H1 (cell line): ENCODE results near the gene SH3BGRL.

Source experiments
- EZH2 ChIP-seq: fragments of 200-600 bp; sonication (generic); IDR thresholded peaks from 2 replicates; pipeline ENCODE4 v1.7.1; 2012; ENCODE audit warnings: low read depth, mild to moderate bottlenecking, moderate library complexity, low read length, inconsistent platforms; ENCODE audit not compliant: severe bottlenecking
- POLR2AphosphoS5 ChIP-seq: IDR thresholded peaks from 2 replicates; pipeline ENCODE4 v1.6.1; 2011; ENCODE audit warnings: low read depth, low read length
- RBBP5 ChIP-seq: IDR thresholded peaks from 2 replicates; pipeline ENCODE4 v1.7.1; 2012; ENCODE audit warnings: low read depth, mild to moderate bottlenecking, inconsistent platforms, low read length, moderate library complexity, borderline replicate concordance
- RXRA ChIP-seq: IDR thresholded peaks from 2 replicates; pipeline ENCODE4 v1.6.1; 2011; ENCODE audit warnings: low read depth, mild to moderate bottlenecking, low read length, moderate library complexity; ENCODE audit not compliant: insufficient read depth
- SP4 ChIP-seq: IDR thresholded peaks from 2 replicates; pipeline ENCODE4 v1.6.1; 2012; ENCODE audit warnings: low read length, inconsistent platforms
- TBP ChIP-seq: IDR thresholded peaks from 2 replicates; pipeline ENCODE4 v1.6.1; 2011; ENCODE audit warnings: low read depth, low read length, improper control_type of control experiment
- TF ChIP-seq, protein P1 (sequence below), 3 experiments: IDR thresholded peaks; 1 replicate in 2 of 3; 2 replicates in 1 of 3; pipeline versions ENCODE4 v1.5.1 to v1.6.1; 2011; ENCODE audit warnings: low read length in 3 of 3, mild to moderate bottlenecking in 3 of 3, inconsistent platforms in 2 of 3, low read depth in 1 of 3, moderate library complexity in 1 of 3; ENCODE audit not compliant: insufficient read depth in 1 of 3; ENCODE audit errors: control extremely low read depth in 1 of 3
- TF ChIP-seq, protein P2 (sequence below): IDR thresholded peaks from 2 replicates; pipeline ENCODE4 v1.6.1; 2011; ENCODE audit warnings: low read length, improper control_type of control experiment
- TF ChIP-seq, protein P3 (sequence below): IDR thresholded peaks from 2 replicates; pipeline ENCODE4 v1.6.1; 2012; ENCODE audit warnings: inconsistent platforms

DNA sequence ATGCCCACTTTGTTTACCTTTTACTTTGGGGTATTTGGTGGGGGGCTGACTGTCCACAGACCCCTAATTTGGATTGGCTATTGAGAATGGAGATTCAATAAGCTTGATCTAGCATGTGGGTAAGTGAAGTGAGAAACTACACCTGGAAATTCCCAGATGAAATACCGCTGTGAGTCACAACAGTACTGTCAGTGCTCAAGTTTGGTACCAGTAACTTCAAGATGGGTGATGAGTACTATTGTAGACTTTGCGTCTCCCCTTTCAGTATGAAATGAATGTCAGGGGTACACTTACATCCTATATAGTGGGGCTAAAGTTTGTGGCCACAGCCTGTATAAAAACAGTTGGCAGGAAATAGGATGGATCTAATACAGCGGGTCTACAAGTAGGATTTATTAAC lies 33.5 kb upstream of the SH3BGRL start:
- TF ChIP-seq RBBP5: no peak
- no peak for TF ChIP-seq EZH2
- no peak for TF ChIP-seq POLR2AphosphoS5
- TF ChIP-seq, protein P1, sequence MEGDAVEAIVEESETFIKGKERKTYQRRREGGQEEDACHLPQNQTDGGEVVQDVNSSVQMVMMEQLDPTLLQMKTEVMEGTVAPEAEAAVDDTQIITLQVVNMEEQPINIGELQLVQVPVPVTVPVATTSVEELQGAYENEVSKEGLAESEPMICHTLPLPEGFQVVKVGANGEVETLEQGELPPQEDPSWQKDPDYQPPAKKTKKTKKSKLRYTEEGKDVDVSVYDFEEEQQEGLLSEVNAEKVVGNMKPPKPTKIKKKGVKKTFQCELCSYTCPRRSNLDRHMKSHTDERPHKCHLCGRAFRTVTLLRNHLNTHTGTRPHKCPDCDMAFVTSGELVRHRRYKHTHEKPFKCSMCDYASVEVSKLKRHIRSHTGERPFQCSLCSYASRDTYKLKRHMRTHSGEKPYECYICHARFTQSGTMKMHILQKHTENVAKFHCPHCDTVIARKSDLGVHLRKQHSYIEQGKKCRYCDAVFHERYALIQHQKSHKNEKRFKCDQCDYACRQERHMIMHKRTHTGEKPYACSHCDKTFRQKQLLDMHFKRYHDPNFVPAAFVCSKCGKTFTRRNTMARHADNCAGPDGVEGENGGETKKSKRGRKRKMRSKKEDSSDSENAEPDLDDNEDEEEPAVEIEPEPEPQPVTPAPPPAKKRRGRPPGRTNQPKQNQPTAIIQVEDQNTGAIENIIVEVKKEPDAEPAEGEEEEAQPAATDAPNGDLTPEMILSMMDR (IDR thresholded peaks at IDR 0.05; ENCODE audit: control extremely low read depth in 1 of 3, insufficient read depth in 1 of 3, low read depth in 1 of 3, low read length in 3 of 3): no peak
- no peak for TF ChIP-seq SP4
- TF ChIP-seq, protein P2, sequence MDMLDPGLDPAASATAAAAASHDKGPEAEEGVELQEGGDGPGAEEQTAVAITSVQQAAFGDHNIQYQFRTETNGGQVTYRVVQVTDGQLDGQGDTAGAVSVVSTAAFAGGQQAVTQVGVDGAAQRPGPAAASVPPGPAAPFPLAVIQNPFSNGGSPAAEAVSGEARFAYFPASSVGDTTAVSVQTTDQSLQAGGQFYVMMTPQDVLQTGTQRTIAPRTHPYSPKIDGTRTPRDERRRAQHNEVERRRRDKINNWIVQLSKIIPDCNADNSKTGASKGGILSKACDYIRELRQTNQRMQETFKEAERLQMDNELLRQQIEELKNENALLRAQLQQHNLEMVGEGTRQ: no peak
- TF ChIP-seq, protein P3, sequence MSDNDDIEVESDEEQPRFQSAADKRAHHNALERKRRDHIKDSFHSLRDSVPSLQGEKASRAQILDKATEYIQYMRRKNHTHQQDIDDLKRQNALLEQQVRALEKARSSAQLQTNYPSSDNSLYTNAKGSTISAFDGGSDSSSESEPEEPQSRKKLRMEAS: no peak
- no peak for TF ChIP-seq TBP
- TF ChIP-seq RXRA: no peak
